HG03442 (cell line): ENCODE data around the gene CRYBG2.
"Not testable (repeated sequence)": the region's sequence is repeated elsewhere in the genome, so short reads cannot be mapped to it uniquely, and the experiment has no call there.

Experiments used
- ATAC-seq: cut with Tn5 transposase; IDR thresholded peaks from one replicate; pipeline ENCODE4 v1.9.1; 2021; ENCODE audit warnings: mild to moderate bottlenecking, moderate library complexity; ENCODE audit not compliant: unreplicated experiment

Gene CRYBG2, protein sequence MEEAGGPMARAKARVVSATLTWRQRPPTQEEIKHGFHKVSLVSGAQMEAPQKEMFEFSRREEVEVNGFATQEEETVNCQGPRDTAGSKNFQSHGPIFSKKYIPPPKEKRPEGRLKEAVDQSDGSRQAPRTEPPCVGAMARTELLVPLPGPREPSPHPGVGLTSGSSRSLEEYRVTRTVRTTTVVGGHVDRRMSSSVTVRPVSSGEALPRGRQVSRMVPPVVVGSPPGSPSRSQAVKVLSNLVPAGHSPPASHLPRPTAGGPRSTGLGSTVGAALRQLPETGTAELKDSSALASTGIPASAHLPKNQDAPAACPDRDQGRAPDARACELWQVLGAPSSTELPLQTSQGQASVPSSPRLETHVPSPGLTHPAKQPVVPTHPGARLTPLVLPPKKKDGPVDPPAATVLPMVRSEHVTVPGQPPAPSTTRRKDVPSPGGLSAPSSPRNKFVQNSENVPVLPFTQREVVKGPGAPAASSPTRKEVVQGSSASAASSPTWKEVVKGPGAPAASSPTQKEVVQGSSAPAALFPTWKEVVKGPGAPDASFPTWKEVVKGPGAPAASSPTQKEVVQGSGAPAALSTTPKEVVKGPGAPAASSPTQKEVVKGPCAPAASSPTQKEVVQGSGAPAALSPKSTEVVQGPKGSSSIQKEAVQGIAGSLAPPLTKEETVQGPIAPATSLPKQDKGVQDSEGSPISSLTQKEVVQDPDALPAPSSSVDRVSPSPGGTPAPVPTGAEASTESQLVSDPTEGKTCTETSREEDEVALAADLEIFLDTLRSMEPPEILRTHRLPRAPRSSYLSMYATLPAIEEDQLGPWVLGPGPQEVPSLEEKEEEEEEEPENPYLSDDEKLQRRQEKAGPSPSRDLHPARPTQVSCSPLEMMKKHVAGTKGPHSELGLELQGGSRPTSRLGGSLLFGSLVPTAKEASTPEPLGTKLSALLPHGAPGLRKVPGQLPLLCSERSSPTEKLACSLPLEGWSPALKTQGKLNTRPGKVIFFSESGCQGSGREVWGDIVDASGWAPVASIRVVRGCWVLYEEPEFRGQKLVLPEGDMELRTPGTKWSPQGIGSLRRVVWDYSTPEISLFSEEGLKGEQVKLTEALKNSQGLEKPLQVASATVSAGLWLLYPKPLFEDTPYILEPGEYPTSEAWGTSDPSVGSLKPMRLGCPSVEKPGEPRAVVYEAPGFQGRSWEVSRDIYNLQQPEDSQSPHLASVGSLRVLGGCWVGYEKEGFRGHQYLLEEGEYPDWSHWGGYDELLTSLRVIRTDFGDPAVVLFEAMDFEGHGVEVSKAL (N-terminal part only)

GRCh38 chr1:26353976-26354820 is at the start of gene CRYBG2:
TSS of gene CRYBG2 (minus strand) at chr1:26354130. CDS start at chr1:26346657, 7,473 bp downstream.
- no peak for ATAC-seq

- no peak for ATAC-seq
Observed at GRCh38 chr1:26403656-26404055, 49.7 kb upstream of the CRYBG2 start.

GRCh38 chr1:26401891-26402290 is 48.0 kb upstream of the CRYBG2 start:
- ATAC-seq, result no peak

DNA sequence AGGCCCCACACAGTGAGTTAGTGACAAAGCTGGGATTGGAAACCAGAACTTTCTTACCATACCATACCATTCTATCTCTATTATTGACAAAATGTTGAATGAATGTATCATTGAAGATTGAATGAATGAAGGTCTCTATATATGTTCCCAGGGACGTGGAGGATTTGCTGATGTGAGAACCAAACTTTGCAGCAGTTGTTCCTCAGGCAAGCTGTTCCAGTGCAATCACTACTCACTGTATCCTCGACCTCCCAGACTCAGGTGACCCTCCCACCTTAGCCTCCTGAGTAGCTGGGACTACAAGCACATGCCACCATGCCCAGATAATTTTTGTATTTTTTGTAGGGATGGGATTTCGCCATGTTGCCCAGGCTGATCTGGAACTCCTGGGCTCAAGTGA is 45.1 kb upstream of the CRYBG2 start:
- no peak for ATAC-seq

- ATAC-seq, result no peak
Observed at GRCh38 chr1:26395754-26396153, 41.8 kb upstream of the CRYBG2 start.

- no peak for ATAC-seq
Observed at GRCh38 chr1:26391450-26391849, 37.5 kb upstream of the CRYBG2 start.

GRCh38 chr1:26389604-26390247 is 35.8 kb upstream of the CRYBG2 start:
- ATAC-seq, result no peak

DNA sequence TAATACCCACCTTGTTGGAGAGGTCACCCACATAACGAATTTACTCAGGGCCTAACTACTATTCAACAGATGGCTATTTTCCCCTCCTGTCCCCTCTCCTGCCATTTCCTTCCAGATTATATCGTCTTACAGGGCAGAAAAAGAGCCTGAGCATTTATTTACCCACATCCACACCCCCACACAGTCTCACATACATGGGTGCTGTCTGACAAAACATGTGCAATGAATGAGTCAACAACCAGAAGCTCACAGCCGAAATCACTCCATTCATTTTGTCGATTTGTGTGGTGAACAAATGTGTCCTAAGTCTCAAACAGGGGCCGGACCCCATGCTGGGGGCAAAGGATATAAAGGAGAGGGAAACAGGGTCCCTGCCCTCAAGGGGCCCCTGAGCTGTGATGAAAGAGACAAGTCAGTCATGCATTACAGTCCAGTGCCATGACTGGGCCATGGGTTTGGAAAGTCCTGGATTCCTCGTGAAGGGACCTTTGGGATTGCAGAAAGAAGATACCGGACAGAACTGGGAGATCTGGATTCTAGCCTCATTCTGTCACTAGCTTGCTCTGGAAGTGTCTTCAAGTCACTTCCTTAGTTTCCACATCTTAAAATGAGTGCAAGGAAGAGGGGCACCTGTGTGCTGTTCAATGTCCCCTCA is 35.0 kb upstream of the CRYBG2 start:
- no peak for ATAC-seq

DNA sequence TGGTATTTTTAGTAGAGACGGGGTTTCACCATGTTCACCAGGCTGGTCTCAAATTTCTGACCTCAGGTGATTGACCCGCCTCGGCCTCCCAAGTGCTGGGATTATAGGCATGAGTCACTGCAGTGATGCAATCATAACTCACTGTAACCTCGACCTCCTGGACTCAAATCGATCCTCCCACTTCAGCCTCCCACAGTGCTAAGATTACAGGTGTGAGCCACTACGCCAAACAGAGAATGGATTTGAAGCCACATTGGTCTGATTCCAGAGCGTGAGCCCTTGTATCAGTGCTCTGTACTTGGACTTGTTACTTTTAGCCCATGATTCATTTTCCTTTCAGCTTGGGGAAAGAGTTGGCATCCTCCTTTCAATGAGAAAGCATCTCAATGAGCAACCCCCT is 33.5 kb upstream of the CRYBG2 start:
- no peak for ATAC-seq

- not testable (repeated sequence) for ATAC-seq
Observed at GRCh38 chr1:26385063-26385462, 31.1 kb upstream of the CRYBG2 start.

- no peak for ATAC-seq
Observed at GRCh38 chr1:26384076-26384475, 30.1 kb upstream of the CRYBG2 start.

- ATAC-seq, result no peak
Observed at GRCh38 chr1:26378879-26379251, 24.9 kb upstream of the CRYBG2 start.

DNA sequence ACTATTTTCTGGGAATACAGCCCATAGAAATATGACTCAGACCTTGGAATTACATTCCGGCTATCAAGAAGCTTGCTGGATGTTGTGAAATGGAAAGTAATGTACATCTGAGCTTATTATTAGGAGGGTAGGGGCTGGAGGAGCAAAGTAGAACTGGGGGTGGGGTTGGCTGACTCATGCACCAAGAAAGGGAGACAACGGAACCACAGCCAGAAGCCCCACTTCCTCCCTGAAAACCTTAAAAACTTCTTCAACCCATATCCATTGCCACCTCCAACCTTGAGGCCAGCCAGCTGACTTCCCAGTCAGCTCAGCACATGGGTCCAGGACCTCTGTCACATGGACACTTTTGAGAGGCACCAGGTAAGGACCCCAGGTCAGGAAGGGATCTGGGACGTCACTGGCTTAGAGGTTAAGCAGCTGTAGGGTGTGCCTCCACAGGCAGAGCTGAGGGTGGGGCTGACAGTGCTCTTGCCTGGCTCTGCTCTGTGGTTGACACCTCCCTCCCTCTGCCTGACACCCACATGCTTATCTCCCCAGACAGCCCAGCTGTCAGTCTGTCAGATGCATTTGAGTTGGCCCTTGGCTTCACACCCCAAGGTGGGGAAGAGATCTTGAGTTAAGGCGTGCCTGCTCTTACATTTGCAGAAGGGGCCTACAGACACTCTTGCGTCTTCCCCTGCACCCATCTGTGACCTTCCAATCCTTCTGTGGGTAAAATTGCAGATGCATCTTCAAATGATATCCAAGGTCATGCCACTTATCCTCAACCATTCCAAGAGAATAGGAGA is 24.4 kb upstream of the CRYBG2 start:
- ATAC-seq, result peak; percentile 88

DNA sequence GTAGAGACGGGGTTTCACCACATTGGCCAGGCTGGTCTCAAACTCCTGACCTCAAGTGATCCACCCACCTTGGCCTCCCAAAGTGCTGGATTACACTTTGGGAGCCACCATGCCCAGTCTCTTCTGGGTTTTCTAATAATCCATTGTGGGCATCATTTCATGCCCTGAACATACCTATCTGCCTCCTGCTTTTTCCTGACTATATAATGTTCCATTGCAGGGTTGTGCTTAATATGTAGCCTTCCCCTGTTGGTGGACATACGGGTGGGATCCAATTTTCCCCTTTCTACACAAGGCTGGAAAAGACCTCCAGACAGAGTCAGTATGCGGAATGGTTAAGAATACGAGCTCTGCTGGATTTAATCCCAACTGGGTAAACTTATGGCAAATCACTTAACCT is 22.1 kb upstream of the CRYBG2 start:
- no peak for ATAC-seq

DNA sequence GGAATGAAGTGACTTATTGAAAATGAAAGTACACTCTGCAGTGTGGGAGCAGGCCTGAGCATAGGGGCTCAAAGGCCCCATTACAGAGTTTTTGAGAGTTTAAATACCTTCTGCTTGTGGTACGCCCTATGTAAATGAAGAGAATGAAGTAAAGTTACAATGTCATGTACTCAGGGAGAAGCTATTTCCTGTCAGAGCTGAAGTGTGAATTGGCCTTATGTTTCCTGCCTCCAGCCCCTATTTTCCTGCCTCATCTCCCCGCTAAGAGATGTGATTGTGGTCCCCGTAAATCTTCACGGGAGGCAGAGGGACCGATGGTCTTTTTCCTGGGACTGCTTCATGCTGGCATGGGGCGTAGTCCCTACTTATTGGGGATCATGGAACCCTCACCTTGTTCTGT is 21.2 kb upstream of the CRYBG2 start:
- ATAC-seq, result no peak

- not testable (repeated sequence) for ATAC-seq
Observed at GRCh38 chr1:26374361-26374760, 20.4 kb upstream of the CRYBG2 start.

DNA sequence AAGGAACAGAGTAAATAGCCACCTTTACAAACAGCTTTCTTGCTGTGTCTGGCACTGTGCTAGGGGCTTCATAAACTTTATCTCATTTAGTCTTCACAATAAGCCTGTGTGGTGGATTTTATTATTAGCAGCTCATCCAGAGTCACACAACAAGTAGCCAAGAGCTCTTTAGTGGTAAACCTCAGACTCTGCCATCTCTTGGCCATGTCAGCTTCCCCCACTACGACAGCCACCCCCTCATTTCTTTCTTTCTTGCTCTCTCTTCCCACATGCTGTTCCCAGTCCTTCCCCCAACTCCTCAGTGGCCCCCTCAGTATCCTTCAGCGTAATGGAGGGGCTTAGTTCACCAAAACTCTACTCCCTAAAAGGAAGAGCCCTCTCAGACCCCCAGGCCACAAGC is 19.9 kb upstream of the CRYBG2 start:
- no peak for ATAC-seq

DNA sequence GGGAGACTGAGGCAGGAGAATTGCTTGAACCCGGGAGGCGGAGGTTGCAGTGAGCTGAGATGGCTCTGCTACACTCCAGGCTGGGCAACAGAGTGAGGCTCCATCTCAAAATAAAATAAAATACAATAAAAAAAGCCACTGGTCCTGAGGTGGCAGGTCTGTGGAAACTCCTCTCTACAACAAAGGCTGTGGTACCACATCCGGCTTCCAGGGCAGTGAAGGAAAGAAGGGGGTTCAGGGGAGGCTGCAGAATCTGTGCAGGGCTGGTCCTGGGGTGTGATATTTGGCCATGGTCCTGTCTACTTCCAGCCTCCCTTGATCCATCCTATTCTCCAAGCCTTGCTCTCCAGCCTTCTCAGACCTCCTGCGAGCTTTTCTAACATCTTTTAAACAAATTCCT is 19.4 kb upstream of the CRYBG2 start:
- ATAC-seq, result no peak
